Stimulated activated naive CD4-positive, alpha-beta T cell (primary cell): ENCODE data around the gene LRP4.
A peak's percentile ranks its signal among the peaks of the same experiment; 100 is the strongest.
"Not testable (repeated sequence)": the region's sequence is repeated elsewhere in the genome, so short reads cannot be mapped to it uniquely, and the experiment has no call there.

ENCODE experiments used
- DNase-seq, 6 experiments: peaks; one replicate each; lab custom pipeline; 2025; lab: John Stamatoyannopoulos, UW

LRP4 gene, protein sequence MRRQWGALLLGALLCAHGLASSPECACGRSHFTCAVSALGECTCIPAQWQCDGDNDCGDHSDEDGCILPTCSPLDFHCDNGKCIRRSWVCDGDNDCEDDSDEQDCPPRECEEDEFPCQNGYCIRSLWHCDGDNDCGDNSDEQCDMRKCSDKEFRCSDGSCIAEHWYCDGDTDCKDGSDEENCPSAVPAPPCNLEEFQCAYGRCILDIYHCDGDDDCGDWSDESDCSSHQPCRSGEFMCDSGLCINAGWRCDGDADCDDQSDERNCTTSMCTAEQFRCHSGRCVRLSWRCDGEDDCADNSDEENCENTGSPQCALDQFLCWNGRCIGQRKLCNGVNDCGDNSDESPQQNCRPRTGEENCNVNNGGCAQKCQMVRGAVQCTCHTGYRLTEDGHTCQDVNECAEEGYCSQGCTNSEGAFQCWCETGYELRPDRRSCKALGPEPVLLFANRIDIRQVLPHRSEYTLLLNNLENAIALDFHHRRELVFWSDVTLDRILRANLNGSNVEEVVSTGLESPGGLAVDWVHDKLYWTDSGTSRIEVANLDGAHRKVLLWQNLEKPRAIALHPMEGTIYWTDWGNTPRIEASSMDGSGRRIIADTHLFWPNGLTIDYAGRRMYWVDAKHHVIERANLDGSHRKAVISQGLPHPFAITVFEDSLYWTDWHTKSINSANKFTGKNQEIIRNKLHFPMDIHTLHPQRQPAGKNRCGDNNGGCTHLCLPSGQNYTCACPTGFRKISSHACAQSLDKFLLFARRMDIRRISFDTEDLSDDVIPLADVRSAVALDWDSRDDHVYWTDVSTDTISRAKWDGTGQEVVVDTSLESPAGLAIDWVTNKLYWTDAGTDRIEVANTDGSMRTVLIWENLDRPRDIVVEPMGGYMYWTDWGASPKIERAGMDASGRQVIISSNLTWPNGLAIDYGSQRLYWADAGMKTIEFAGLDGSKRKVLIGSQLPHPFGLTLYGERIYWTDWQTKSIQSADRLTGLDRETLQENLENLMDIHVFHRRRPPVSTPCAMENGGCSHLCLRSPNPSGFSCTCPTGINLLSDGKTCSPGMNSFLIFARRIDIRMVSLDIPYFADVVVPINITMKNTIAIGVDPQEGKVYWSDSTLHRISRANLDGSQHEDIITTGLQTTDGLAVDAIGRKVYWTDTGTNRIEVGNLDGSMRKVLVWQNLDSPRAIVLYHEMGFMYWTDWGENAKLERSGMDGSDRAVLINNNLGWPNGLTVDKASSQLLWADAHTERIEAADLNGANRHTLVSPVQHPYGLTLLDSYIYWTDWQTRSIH (N-terminal part only)

DNA sequence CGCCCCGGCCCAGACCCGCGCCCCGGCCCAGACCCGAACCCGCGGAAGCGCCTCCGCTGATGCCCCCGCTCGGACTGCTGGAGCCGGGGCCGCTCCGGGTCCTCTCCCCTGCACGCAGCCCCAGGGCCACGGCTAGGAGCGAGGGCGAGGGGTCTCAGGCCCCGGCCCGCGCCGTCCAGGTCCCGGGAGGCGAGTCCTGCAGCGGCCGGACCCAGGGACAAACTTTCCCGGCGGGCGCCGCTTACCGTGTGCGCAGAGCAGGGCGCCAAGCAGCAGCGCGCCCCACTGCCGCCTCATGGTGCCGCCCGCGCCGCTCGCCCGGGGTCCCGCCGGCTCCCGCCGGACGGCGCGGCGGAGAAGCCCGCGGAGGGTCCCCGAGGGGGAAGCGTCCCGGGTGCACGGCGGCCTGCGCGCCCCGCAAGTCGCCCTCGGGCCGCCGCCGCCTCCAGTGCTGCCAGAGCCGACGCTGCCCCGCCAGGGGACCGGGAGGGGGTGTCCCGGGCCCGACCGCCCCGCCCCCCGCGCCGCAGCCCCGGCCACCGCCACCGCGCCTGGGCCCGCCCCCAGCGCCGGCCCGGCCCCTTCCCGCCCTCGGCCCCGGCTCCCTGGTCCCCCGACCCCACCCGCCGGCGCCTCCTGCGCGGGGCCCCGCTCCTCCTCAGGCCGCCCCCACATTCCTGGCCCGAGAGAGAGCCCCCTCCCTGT lies at the start of gene LRP4:
TSS of gene LRP4 (minus strand) at position 468 of the 705 bp plus-strand sequence. CDS start at position 297, 171 bp downstream.
- peak in 3 of 6 experiments; percentile 6 to 23 (median 11) for DNase-seq

DNA sequence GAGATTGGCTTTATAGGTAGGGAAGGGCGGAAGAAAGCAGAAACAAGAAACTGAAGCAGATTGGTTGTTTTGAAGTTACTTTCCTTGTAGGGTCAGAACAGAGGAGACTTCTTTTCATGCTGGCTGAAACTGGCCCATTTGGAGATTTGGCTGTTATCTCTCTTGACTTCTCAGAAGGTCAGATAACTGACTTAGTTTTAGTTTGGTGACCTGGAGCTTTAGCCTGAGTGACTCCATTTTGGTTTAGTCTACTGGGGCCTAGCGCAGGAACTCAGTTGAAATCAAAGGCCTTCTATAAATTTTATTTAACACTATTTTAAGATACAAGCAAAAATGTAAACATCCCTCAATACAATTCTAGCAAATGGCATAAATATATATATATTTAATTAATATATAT lies 49.6 kb upstream of the LRP4 start:
- DNase-seq: no peak

DNA sequence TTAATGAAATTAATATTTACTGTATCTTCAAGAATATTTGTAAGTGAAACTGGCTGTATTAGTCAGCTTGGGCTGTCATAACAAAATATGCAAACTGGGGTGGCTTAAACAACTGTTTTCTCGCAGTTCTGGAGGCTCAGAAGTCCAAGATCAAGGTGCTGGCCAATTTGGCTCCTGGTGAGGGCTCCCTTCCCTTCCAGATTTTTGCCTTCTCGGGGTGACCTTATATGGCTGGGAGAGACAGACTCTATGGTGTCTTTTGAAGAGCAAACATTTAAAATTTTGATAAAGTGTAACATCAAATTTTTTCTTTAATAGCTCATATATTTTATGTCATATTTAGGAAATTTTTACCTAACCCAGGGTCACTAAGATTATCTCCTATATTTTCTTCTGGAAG lies 48.4 kb upstream of the LRP4 start:
- no peak for DNase-seq

DNA sequence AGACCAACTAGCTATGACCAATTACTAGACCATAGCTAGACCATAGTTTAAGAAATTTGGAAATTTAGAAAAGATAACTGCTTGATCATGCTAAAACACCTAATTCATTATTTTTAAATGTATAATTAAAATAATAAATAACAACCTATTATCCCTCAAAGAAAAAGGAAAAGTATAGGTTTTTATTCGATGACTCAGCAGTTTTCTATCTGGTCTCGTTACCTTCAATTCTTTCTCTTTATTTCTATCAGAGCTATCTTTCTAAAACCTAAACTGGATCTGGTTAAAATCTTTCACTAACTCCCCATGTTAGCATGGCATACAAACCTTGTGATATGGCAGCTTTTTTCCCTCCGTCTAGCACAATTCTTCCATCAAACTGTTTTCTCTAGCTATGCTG lies 45.5 kb upstream of the LRP4 start:
- no peak for DNase-seq

DNA sequence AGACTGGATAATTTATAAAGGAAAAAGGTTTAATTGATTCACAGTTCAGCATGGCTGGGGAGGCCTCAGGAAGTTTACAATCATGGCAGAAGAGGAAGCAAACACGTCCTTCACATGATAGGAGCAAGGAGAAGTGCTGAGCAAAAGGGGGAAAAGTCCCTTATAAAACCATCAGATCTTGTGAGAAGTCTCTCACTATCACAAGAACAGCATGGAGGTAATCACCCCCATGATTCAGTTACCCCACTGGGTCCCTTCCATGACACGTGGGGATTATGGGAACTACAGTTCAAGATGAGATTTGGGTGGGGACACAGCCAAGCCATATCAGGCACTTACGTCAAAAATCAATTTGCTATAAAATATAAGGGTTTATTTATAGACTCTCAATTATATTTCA lies 43.5 kb upstream of the LRP4 start:
- not testable (repeated sequence) for DNase-seq

DNA sequence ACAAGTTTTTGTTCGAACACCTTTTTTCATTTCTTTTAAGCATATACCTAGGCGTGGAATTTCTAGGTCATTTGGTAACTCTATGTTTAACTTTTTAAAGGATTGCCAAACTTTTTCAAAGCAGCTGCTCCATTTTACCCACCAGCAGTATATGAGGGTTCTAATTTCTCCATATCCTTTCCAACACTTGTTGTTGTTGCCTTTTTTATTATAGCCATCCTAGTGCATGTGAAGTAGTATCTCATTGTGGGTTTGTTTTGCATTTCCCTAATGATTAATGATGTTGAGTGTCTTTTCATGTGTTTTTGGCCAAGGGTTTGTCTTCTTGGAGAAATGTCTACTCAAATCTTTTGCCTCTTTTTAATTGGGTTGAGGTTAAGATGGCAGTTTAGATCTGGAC lies 42.7 kb upstream of the LRP4 start:
- DNase-seq: no peak

DNA sequence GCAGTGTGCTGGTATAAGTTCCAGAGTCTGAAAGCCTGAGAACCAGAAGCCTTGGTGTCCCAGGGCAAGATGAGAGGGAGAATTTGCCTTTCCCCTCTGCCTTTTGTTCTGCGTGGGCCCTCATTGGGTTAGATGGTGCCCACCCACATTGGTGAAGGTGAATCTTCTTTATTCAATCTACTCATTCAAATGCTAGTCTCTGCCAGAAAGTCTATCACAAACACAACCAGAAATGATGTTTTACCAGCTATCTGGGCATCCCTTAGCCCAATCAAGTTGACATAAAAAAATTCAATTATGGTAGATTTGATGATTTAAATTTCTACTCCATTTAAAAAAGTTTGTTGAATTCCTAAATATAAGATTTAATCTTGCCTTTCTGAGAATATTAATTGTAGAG lies 40.4 kb upstream of the LRP4 start:
- DNase-seq: no peak

DNA sequence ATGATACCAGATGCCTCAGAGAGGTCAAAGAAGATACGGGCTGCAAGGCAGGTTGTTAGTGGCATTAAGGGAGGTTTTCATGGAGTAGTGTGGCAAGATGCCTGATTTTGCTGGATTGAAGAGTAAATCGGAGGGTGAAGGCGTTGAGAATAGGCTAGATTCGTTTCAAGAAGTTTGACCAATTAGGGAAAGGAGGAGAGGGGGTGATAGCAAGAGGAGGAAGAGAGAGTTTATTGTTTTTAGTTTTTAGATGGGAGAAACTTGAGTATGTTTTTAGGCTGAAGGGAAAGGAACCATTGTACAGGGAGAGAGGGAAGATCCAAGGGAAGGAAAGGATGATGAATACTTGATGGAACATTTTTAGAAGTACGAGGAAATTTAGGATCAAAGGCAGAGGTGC lies 34.7 kb upstream of the LRP4 start:
- no peak for DNase-seq

DNA sequence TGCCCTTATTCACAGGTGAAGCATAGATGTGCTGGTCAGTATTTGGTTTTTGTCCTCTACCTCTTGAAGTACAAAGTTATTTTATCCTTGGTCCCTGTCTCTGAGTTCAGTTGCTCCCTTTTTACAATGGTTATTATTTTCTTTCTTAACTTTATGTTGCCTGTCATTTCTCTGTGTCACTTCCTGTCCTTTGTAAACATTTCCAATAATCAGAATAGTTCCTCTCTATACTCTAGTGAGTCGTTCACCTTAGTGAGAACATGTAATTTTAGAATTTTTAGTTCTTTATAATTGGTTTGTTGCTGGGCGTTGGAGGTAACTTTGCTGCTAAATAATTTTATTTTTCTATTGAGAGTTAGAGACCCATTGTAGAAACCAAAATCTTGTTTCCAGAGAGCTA lies 34.2 kb upstream of the LRP4 start:
- DNase-seq: no peak

DNA sequence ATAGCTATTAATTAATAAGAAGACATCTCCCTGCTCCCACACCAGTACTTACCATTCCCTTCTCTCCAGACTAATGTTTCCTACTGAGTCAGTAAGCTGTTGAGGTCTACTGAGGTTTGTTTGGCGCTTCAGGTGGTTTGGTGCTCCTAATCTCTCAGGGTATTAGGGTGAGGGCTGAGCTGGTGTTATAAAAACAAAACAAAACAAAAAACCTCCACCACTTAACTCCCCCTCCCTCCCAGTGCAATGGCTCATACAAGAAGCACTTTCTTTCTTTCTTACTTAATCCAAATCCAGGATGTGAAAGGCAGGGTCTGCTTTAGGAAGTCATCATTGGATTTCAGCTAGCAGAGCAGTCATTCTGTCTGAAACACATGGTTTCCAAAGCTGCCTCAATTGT lies 33.5 kb upstream of the LRP4 start:
- no peak for DNase-seq

DNA sequence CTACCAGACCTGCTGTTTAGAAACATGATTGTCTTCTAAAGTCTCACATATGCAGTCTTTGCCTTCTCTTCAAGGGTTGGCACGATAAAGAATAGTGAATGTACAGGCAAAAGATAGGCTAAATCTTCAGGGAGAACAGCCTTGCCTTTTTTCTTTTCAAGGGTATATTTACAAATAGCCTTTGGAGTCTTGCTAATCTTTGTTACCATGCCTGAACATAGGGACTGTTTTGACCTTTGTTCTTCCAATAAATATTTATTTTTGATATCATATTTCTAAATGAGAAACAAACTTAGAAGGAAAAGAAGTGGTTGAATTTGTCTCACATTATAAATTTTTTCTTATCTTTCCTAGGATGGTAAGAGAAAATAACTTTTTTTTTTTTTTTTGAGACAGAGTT lies 30.9 kb upstream of the LRP4 start:
- no peak for DNase-seq

DNA sequence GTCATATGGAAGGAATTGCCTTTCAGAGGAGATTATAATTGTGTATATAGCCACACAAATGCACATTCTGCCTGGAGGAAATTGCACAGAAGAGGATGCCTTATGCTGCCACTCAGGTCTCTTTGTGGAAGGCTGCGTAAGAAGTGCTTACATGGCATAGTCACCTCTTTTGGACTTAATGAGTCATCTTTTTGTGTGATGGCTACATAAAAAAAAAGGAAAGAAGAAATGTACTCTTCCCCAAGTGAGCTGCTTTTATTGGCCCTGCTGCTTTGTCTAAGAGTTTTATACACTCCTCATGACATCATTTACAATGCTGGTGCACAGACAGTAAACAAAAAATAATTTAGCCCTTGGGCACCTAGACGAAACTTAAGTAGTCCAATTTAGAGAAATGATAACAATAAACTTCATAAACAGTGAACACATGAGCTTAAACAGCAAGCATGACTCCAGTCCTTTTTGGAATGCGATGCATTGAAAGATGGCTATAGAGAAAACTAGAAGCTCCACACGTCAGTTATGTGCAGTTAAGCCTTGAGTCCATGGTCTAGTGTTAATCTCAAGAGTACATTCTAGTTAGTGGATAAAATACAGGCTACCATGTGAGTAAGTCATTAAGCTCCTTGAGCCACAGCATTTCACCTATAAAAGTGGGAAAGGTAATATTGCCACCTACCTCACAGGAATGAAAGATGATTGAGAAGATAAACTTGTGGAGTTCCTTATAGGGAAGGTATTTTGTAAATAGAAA lies 30.2 kb upstream of the LRP4 start:
- DNase-seq: no peak

DNA sequence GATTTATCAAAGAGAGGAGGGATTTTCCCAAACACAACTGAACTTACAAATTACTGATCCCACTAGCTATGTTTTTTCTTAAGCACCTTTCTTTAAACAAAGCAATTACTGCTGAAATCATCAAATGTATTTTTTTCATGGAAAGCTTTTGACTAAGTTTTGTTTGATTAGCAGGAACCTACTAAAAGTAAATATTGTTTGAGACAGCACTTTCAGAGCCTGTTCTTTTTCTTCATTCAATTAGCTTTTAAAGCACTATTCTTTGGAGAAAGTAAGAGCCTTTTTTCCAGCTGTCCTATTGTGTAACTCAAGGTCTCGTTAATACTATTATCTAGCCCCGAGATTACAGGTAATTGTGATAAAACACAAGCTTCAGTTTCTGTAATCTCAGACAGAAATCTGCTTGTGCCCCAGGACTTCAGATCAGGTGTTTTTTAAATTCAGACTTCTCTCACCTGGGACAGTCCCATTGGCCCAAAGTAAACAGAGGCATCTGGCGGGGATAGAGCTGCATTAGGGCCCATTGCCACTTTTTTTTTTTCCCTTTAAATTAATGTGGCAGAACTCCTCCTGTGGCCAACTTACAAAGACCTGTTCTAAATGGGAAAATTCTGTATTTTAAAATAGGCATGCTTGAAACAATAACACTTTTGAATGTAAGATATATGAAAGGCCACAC lies 29.2 kb upstream of the LRP4 start:
- DNase-seq: no peak

DNA sequence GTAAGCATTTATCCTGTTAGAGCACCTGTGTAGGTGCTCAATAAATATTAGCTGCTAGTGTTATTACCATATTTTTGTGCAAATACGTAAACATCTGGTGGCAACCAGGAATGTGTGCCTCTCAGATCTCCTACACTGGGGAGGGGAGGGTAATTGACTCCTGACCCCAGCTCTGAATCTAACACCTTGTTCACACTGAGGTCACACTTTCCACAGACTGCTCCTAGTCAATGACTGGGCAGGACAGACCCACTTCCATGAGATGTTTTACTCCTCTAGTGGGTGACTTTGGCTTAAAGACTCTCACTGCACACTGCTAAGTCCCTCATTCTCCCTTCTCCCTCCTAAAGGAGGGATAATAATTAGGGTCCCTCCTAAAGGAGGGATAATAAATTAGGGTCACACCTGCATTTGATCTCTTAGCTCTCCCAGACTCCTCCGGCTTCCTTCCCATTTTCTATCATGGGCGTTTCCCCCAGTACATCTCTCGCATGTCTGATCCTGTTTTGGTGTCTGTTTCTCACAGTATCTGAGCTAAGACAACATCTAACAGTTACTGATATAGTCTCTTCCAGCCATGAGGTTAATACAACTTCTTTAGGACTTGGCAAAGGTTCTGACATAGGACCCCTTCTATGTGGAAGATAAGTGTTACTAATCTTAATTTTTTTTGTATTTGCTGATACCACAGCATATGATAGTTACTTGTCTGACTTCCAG lies 26.2 kb upstream of the LRP4 start:
- DNase-seq: no peak

DNA sequence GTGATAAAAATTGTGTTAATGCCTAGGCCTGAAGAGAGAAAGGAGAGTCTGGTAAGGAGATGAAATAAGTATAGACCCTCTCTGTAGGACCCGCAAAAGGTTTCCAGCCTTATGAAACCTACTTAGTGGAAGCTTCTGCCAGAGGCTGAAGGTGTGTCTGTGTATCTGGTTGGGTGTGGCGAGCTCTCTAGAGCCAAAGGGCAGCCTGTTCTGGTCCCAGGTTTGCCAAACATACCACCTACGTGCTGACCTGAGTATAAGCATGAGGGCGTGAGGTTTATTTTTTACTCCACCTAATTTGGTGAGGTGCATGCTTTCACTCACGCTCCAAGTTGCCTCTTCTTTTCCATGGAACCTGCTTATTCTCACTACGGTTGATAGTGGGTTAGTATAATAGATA lies 23.8 kb upstream of the LRP4 start:
- DNase-seq: no peak

DNA sequence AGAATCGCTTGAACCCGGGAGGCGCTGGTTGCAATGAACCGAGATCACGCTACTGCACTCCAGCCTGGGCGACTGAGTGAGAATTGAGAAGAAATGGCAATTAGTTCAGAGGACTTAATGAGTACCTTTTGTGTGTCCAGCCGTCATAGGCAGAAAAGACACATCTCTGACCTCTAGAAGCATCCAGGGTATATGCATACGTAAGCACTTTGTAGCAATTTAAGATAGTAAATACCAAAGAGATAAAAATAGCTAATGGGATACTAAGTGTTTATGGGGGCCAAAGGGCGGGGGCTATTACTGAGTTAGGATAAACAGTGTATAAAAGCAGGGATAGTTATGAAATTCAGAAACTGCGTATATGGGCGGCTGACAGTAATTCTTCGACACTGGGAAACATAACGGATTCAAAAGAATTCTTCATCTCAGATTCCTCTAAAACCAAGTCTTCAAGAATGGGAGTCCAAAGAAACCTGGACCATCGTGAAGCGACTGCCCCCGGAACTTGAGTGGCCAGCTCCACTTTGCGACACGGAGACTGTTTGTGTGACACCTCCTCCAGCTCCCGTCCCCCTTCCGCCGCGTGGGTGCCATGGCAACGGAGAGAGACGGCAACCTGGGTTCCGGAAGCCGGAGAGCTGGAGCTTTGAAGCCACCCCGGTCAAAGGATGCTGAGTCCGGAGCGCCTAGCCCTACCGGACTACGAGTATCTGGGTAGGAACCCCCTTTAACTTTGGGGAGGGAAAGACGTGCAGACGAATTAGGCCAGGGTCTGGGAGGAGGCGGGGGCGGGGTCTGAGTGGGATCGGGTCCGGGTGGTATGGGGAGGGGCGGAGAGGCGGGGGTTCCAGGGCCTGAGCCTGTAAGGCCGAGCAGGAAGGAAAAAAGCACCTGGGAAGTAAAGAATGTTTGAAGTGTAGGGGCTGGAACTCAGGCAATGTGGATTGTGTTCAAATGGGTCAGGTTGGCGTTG lies 18.1 kb upstream of the LRP4 start, which contains the start of gene CSTPP1:
TSS of gene CSTPP1 (plus strand) at position 624 of the 973 bp plus-strand sequence. CDS start at position 669, 45 bp downstream.
- peak; percentile 79 to 92 (median 88) for DNase-seq

DNA sequence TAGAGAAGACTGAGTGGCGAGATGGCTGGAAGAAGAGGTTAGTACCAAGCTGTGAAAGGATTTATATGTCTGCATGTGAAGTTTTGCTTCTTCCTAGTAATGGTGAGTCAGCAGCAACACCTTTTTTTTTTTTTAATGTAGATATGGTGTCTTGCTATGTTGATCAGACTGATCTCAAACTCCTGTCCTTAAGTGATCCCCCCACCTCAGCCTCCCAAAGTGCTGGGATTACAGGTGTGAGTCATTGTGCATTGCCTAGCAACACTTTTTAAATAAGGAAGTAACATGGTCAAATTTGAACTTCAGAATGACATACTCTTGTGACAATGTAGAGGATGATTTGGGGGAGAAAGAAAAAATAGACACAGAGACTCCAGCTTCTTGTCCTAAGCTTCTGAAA lies 11.7 kb upstream of the LRP4 start:
- no peak for DNase-seq

DNA sequence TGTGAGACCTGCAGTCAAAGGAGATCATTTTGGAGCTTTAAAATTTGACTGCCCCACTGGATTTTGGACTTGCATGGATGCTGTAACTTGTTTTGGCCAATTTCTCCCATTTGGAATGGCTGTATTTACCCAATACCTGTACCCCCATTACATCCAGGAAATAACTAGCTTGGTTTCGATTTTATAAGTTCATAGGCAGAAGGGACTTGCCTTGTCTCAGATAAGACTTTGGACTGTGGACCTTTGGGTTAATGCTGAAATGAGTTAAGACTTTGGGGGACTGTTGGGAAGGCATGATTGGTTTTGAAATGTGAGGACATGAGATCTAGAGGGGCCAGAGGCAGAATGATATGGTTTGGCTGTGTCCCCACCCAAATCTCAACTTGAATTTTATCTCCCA lies 10.4 kb upstream of the LRP4 start:
- not testable (repeated sequence) for DNase-seq
